SK-N-SH (cell line): Measurements from ENCODE around the gene OXTR. TPM values are rescaled to one million over a fixed set of nuclear protein-coding genes. Genes with fewer than 3 reads are reported as not detected.

Experiments
- CTCF ChIA-PET: fragments of 300-600, 350-600 bp; formaldehyde crosslinking; extraction: SDS; loops from one replicate; lab custom pipeline; 2021; lab: Yijun Ruan, JAX
- POLR2A ChIA-PET: fragments of 350-600 bp; sonication (Branson Sonifier 250); formaldehyde crosslinking; extraction: SDS; loops from one replicate; lab custom pipeline; 2020; ENCODE audit warnings: antibody characterized with exemption, inconsistent platforms; lab: Yijun Ruan, JAX
- DNase-seq: peaks from one replicate; pipeline ENCODE4 v3.0.0; 2012
- H2AFZ ChIP-seq: fragments of 200-600 bp; sonication (generic); 2 replicates; pipeline ENCODE4 v1.8.1; 2016; ENCODE audit warnings: antibody characterized with exemption, mild to moderate bottlenecking, low read depth
- H3F3A ChIP-seq: fragments of 200-600 bp; sonication (generic); replicated peaks from 2 replicates; pipeline ENCODE3; 2016; ENCODE audit warnings: antibody characterized with exemption, mild to moderate bottlenecking; ENCODE audit not compliant: insufficient read depth
- H3K27ac ChIP-seq, 2 experiments: fragments of 200-500 bp in 1 of 2; fragments of 200-600 bp in 1 of 2; sonication (Bioruptor generic) in 1 of 2; sonication (generic), shearing (Covaris generic) in 1 of 2; 2 replicates each; pipeline versions ENCODE4 v1.5.1 to v1.6.1; 2014 to 2016; ENCODE audit warnings: low read depth in 2 of 2, inconsistent platforms in 1 of 2, low read length in 1 of 2, mild to moderate bottlenecking in 1 of 2, mixed read lengths in 1 of 2
- H3K27me3 ChIP-seq: fragments of 200-600 bp; sonication (generic), shearing (Covaris generic); 2 replicates; pipeline ENCODE4 v1.6.1; 2016; ENCODE audit warnings: mixed run types; ENCODE audit not compliant: insufficient read depth
- H3K36me3 ChIP-seq, 2 experiments: fragments of 200-500 bp in 1 of 2; fragments of 200-600 bp in 1 of 2; sonication (Bioruptor generic) in 1 of 2; sonication (generic) in 1 of 2; replicated peaks in 1 of 2; 2 replicates each; pipeline versions ENCODE3 to v1.5.1; 2014 to 2016; ENCODE audit warnings: low read length in 1 of 2, mild to moderate bottlenecking in 1 of 2; ENCODE audit not compliant: insufficient read depth in 2 of 2, control insufficient read depth in 1 of 2
- H3K4me1 ChIP-seq, 2 experiments: fragments of 200-500 bp in 1 of 2; fragments of 200-600 bp in 1 of 2; sonication (Bioruptor generic) in 1 of 2; sonication (generic), shearing (Covaris generic) in 1 of 2; 2 replicates each; pipeline versions ENCODE4 v1.5.1 to v1.6.1; 2014 to 2016; ENCODE audit warnings: low read depth in 1 of 2, low read length in 1 of 2, mixed run types in 1 of 2; ENCODE audit not compliant: insufficient read depth in 2 of 2, control insufficient read depth in 1 of 2
- H3K4me2 ChIP-seq: fragments of 200-600 bp; sonication (generic), shearing (Covaris generic); 2 replicates; pipeline ENCODE4 v1.6.1; 2017; ENCODE audit warnings: mixed run types
- H3K4me3 ChIP-seq, 2 experiments: fragments of 200-500 bp in 1 of 2; fragments of 200-600 bp in 1 of 2; sonication (Bioruptor generic) in 1 of 2; sonication (generic), shearing (Covaris generic) in 1 of 2; 2 replicates each; pipeline versions ENCODE4 v1.5.1 to v1.8.1; 2014 to 2016; ENCODE audit warnings: low read depth in 2 of 2, inconsistent platforms in 1 of 2, low read length in 1 of 2, mild to moderate bottlenecking in 1 of 2, mixed read lengths in 1 of 2, moderate library complexity in 1 of 2
- H3K79me2 ChIP-seq: fragments of 200-600 bp; sonication (generic); 2 replicates; pipeline ENCODE4 v1.8.1; 2017; ENCODE audit warnings: mild to moderate bottlenecking; ENCODE audit not compliant: insufficient read depth
- H3K9ac ChIP-seq: fragments of 200-600 bp; sonication (generic); 2 replicates; pipeline ENCODE4 v1.6.1; 2017; ENCODE audit warnings: mixed run types
- H3K9me2 ChIP-seq: fragments of 200-600 bp; sonication (generic); 2 replicates; pipeline ENCODE4 v1.6.1; 2017; ENCODE audit warnings: mixed run types
- H3K9me3 ChIP-seq: fragments of 200-600 bp; sonication (generic); 2 replicates; pipeline ENCODE4 v1.6.1; 2017; ENCODE audit warnings: mixed run types, mild to moderate bottlenecking, moderate library complexity
- H4K20me1 ChIP-seq: fragments of 200-600 bp; sonication (generic); 2 replicates; pipeline ENCODE4 v1.6.1; 2017; ENCODE audit warnings: mild to moderate bottlenecking, mixed run types; ENCODE audit not compliant: insufficient read depth
- ELF1 ChIP-seq: IDR thresholded peaks from 2 replicates; pipeline ENCODE4 v1.4.0; 2012
- EP300 ChIP-seq, 2 experiments: IDR thresholded peaks; 2 replicates each; pipeline versions ENCODE4 v1.4.0 to v1.6.1; 2012; ENCODE audit warnings: borderline replicate concordance in 1 of 2, low read depth in 1 of 2, low read length in 1 of 2
- FOSL2 ChIP-seq: IDR thresholded peaks from 2 replicates; pipeline ENCODE4 v1.4.0; 2012; ENCODE audit warnings: low read depth, mild to moderate bottlenecking, moderate library complexity, borderline replicate concordance
- GABPA ChIP-seq: IDR thresholded peaks from 2 replicates; pipeline ENCODE4 v1.4.0; 2012; ENCODE audit warnings: low read depth, mild to moderate bottlenecking
- GATA2 ChIP-seq: sonication (generic); formaldehyde crosslinking; IDR thresholded peaks from 2 replicates; pipeline ENCODE4 v1.5.0; 2020; ENCODE audit warnings: mild to moderate bottlenecking, missing genetic modification reagents
- IRF3 ChIP-seq: fragments of 150-350 bp; IDR thresholded peaks from 2 replicates; pipeline ENCODE4 v1.6.1; 2016; ENCODE audit warnings: mild to moderate bottlenecking, low read depth, low read length
- JUND ChIP-seq: IDR thresholded peaks from 2 replicates; pipeline ENCODE4 v1.4.0; 2012
- MAX ChIP-seq: IDR thresholded peaks from 2 replicates; pipeline ENCODE4 v1.4.0; 2012; ENCODE audit warnings: low read depth
- MEF2A ChIP-seq: IDR thresholded peaks from 2 replicates; pipeline ENCODE4 v1.4.0; 2012; ENCODE audit warnings: low read depth, borderline replicate concordance
- NRF1 ChIP-seq: IDR thresholded peaks from 2 replicates; pipeline ENCODE4 v1.6.1; 2012; ENCODE audit warnings: low read depth, mild to moderate bottlenecking, low read length
- POLR2AphosphoS5 ChIP-seq: IDR thresholded peaks from 2 replicates; pipeline ENCODE4 v1.6.1; 2012; ENCODE audit warnings: low read depth, low read length
- RCOR1 ChIP-seq: fragments of 150-350 bp; IDR thresholded peaks from 2 replicates; pipeline ENCODE4 v1.6.1; 2017; ENCODE audit warnings: antibody characterized with exemption, low read length
- RXRA ChIP-seq: IDR thresholded peaks from 2 replicates; pipeline ENCODE4 v1.4.0; 2012; ENCODE audit warnings: low read depth, mild to moderate bottlenecking, borderline replicate concordance
- SIN3A ChIP-seq: IDR thresholded peaks from 2 replicates; pipeline ENCODE4 v1.6.1; 2012; ENCODE audit warnings: low read depth, mild to moderate bottlenecking, low read length, moderate library complexity, borderline replicate concordance
- TAF1 ChIP-seq: IDR thresholded peaks from 2 replicates; pipeline ENCODE4 v1.6.1; 2012; ENCODE audit warnings: low read depth, mild to moderate bottlenecking, low read length, moderate library complexity, borderline replicate concordance
- USF2 ChIP-seq: fragments of 150-350 bp; IDR thresholded peaks from 2 replicates; pipeline ENCODE4 v1.6.1; 2017; ENCODE audit warnings: antibody characterized with exemption, low read length, low read depth, borderline replicate concordance
- WGBS: methylation state at CpG from one replicate; pipeline ENCODE4 v1.1.6; 2017; ENCODE audit warnings: low lambda C conversion rate; 5-methylcytosine and 5-hydroxymethylcytosine counted together
- polyA plus RNA-seq, 3 experiments: library from polyadenylated mRNA; depleted of rRNA; stranded (reverse); fragments of >200 nt; gene quantifications; 2 replicates each; pipeline ENCODE4 v1.2.3, GENCODE V29; 2012

The OXTR gene
- polyA plus RNA-seq, 1 of the 3 experiments (the other 2 are of a cell fraction): 1.8 TPM

- Histone ChIP-seq H3F3A (peaks cover 12% of the 10 kb centered on the region), H3K4me3 (no peak overlapping the region), H3K9ac (no peak overlapping the region)
- no peak for TF ChIP-seq MAX
- TF ChIP-seq NRF1: no peak
- TF ChIP-seq POLR2AphosphoS5: no peak
- no peak for TF ChIP-seq TAF1
- TF ChIP-seq GATA2 (CRISPR knock-in tag): no peak
- TF ChIP-seq JUND: no peak
- no peak for TF ChIP-seq SIN3A
- TF ChIP-seq USF2: no peak
- no peak for TF ChIP-seq MEF2A
- TF ChIP-seq GABPA: no peak
- no peak for TF ChIP-seq RCOR1
- no peak for TF ChIP-seq FOSL2
- TF ChIP-seq IRF3: no peak
- TF ChIP-seq EP300 (IDR thresholded peaks at IDR 0.05; ENCODE audit: borderline replicate concordance in 1 of 2, low read depth in 1 of 2, low read length in 1 of 2): no peak
- TF ChIP-seq, all 33 proteins: peak for 0
- H3K27ac ChIP-seq: no peak overlapping the region
- H3K9me2 ChIP-seq: no peaks in the 10 kb centered on the region
- CTCF ChIA-PET: interaction anchor here (0.7 to 6.1 kb wide), 2 partner anchors 10 to 117 kb away, joined by 5 to 53 read pairs; partner anchors contain the start of gene OXTR
- no peaks in the 10 kb centered on the region for H3K36me3 ChIP-seq
- DNase-seq: no peak
- H3K4me1 ChIP-seq: peaks cover 11 to 18% of the 10 kb centered on the region in 2 experiments; a peak in 3 of 4 replicates
- H3K9me3 ChIP-seq: no peaks in the 10 kb centered on the region
- no peaks in the 10 kb centered on the region for H3K27me3 ChIP-seq
- POLR2A ChIA-PET: no interaction called here
- H2AFZ ChIP-seq: no peak overlapping the region
- H4K20me1 ChIP-seq: no peaks in the 10 kb centered on the region
- H3K79me2 ChIP-seq: no peaks in the 10 kb centered on the region
- no peak overlapping the region for H3K4me2 ChIP-seq
Measured at GRCh38 chr3:8780279-8780678, 10.9 kb upstream of the OXTR start.

- Histone ChIP-seq H3K4me1 (peaks cover under 1 to 11% of the 10 kb centered on the region in 2 experiments; a peak in 2 of 4 replicates), H3K27ac (no peak overlapping the region), H3K27me3 (no peaks in the 10 kb centered on the region), H3F3A (peaks cover 12% of the 10 kb centered on the region), H3K4me3 (no peak overlapping the region), H3K9ac (no peak overlapping the region), H2AFZ (no peak overlapping the region), H3K36me3 (no peaks in the 10 kb centered on the region), H3K79me2 (no peaks in the 10 kb centered on the region), H3K4me2 (no peak overlapping the region), H3K9me3 (no peaks in the 10 kb centered on the region), H4K20me1 (no peaks in the 10 kb centered on the region), H3K9me2 (no peaks in the 10 kb centered on the region)
- DNase-seq: no peak
- WGBS: 48% methylated on average over 3 of the region's 5 CpGs
- ChIA-PET CTCF (interaction anchor here (6.1 kb wide), 1 partner anchor 9 kb away, joined by 53 read pairs; the partner anchor contains the start of gene OXTR), POLR2A (no interaction called here)
- no peak for TF ChIP-seq POLR2AphosphoS5
- TF ChIP-seq RXRA: no peak
- no peak for TF ChIP-seq ELF1
Measured at GRCh38 chr3:8778475-8778874, 9.1 kb upstream of the OXTR start.
